ENCODE results near the gene KIAA0319L. TPM values are rescaled to one million over a fixed set of nuclear protein-coding genes. Genes with fewer than 3 reads are reported as not detected.

Gene KIAA0319L
- total RNA-seq, 1 donor from 2014 or later = 80.3 TPM

- intact Hi-C loops (cut with micrococcal nuclease) = no loop called here
These were observed 158.5 kb downstream of the KIAA0319L start for GRCh38 chr1:35398739-35399138.

- intact Hi-C loops (cut with micrococcal nuclease) = no loop called here
These were observed 162.8 kb downstream of the KIAA0319L start for GRCh38 chr1:35394386-35394785.

- intact Hi-C loops (cut with micrococcal nuclease) = no loop called here
These were observed 166.4 kb downstream of the KIAA0319L start for GRCh38 chr1:35390600-35391494.

- intact Hi-C loops (cut with micrococcal nuclease) = no loop called here
These were observed 170.2 kb downstream of the KIAA0319L start for GRCh38 chr1:35386959-35387358.

- intact Hi-C loops (cut with micrococcal nuclease) = no loop called here
These were observed 170.9 kb downstream of the KIAA0319L start for GRCh38 chr1:35386290-35386689.

Other genes starting within 250 kb of the KIAA0319L start
- 70.6 and 72.0 TPM in 2 replicates for gene NCDN, start 396 bp upstream of the KIAA0319L start, total RNA-seq
- gene TFAP2E, start 15.9 kb upstream of the KIAA0319L start, total RNA-seq = 0.42 and 0.83 TPM in 2 replicates
- 113 and 116 TPM in 2 replicates for gene PSMB2, start 84.1 kb upstream of the KIAA0319L start, total RNA-seq
- gene C1orf216, start 161.5 kb upstream of the KIAA0319L start, total RNA-seq = 17.6 and 20.8 TPM in 2 replicates
- gene CLSPN, start 212.6 kb upstream of the KIAA0319L start, total RNA-seq = 50.3 and 51.1 TPM in 2 replicates

Measured in T-helper 1 cell treated with Interleukin-12 subunit alpha and Interleukin-12 subunit beta and Interleukin-4 antibody, amounts not matched to agents 30 ng/mL and 1 ng/mL, for 36 hours (primary cell).